HepG2 (cell line): Measurements from ENCODE around the gene ABL2. TPM values are rescaled to one million over a fixed set of nuclear protein-coding genes. Genes with fewer than 3 reads are reported as not detected.

Source experiments
- ATAC-seq: fragments of 200-7000 bp; cut with Tn5 transposase; 3 replicates; pipeline ENCODE4 v1.9.1; 2020; ENCODE audit warnings: mild to moderate bottlenecking, moderate library complexity
- BruUV-seq: library from RNA; stranded (reverse); fragments of 400-500 nt; replicated peaks from 2 replicates; lab custom pipeline; 2021; lab: Mats Ljungman, UMichigan
- CTCF ChIA-PET: fragments of 300-600 bp; formaldehyde crosslinking; extraction: SDS; loops from one replicate; lab custom pipeline; 2021; ENCODE audit warnings: low total read pairs, inconsistent platforms, low intra/inter-chr PET ratio; lab: Yijun Ruan, JAX
- POLR2A ChIA-PET: fragments of 350-600 bp; sonication (Branson Sonifier 250); formaldehyde crosslinking; loops from one replicate; lab custom pipeline; 2020; ENCODE audit warnings: antibody characterized with exemption, inconsistent platforms; lab: Yijun Ruan, JAX
- DNase-seq: peaks from one replicate; pipeline ENCODE4 v3.0.0-alpha.2; 2015; ENCODE audit warnings: low spot score
- FAIRE-seq: peaks from 3 replicates; lab custom pipeline; 2011; peaks lifted over from hg19 to GRCh38; lab: Jason Lieb, UNC
- H2AFZ ChIP-seq: one replicate; pipeline ENCODE4 v1.6.1; 2011; ENCODE audit warnings: low read length, inconsistent platforms
- H3K27ac ChIP-seq: fragments of 300-600 bp; 3 replicates; pipeline ENCODE4 v1.8.0; 2011; ENCODE audit warnings: mixed run types, mild to moderate bottlenecking, mixed read lengths, low read length, inconsistent platforms; ENCODE audit not compliant: insufficient read depth; ENCODE audit errors: extremely low read length
- H3K27me3 ChIP-seq, 2 experiments: fragments of 200-600 bp in 1 of 2; 2 replicates in 1 of 2; 3 replicates in 1 of 2; pipeline versions ENCODE4 v1.6.0 to v1.8.0; 2011; ENCODE audit warnings: low read length in 2 of 2, mild to moderate bottlenecking in 2 of 2, moderate library complexity in 2 of 2, inconsistent platforms in 1 of 2; ENCODE audit not compliant: insufficient read depth in 2 of 2, control insufficient read depth in 1 of 2
- H3K36me3 ChIP-seq, 2 experiments: fragments of 200-600 bp in 1 of 2; replicated peaks in 1 of 2; 2 replicates in 1 of 2; 3 replicates in 1 of 2; pipeline versions ENCODE4 v1.5.1 to v1.8.0; 2011; ENCODE audit warnings: low read length in 2 of 2, inconsistent platforms in 1 of 2; ENCODE audit not compliant: insufficient read depth in 2 of 2, control insufficient read depth in 1 of 2
- H3K4me1 ChIP-seq: 2 replicates; pipeline ENCODE4 v1.5.1; 2012; ENCODE audit warnings: low read length, inconsistent platforms; ENCODE audit not compliant: insufficient read depth
- H3K4me2 ChIP-seq: 2 replicates; pipeline ENCODE4 v1.6.0; 2011; ENCODE audit warnings: low read depth, low read length, inconsistent platforms
- H3K4me3 ChIP-seq, 3 experiments: fragments of 200-600 bp in 1 of 3; sonication (generic), shearing (Covaris generic) in 1 of 3; replicated peaks in 1 of 3; 2 replicates each; pipeline ENCODE4 v1.5.1; 2011 to 2016; ENCODE audit warnings: low read length in 3 of 3, inconsistent platforms in 2 of 3, low read depth in 2 of 3, mild to moderate bottlenecking in 2 of 3, control low read depth in 1 of 3, mixed read lengths in 1 of 3; ENCODE audit not compliant: insufficient read depth in 1 of 3
- H3K79me2 ChIP-seq: one replicate; pipeline ENCODE4 v1.6.1; 2011; ENCODE audit warnings: low read length, inconsistent platforms; ENCODE audit not compliant: insufficient read depth
- H3K9ac ChIP-seq: 2 replicates; pipeline ENCODE4 v1.6.0; 2011; ENCODE audit warnings: mild to moderate bottlenecking, low read depth, low read length, inconsistent platforms; ENCODE audit not compliant: insufficient read depth
- H3K9me3 ChIP-seq: 2 replicates; pipeline ENCODE4 v1.5.1; 2012; ENCODE audit warnings: mild to moderate bottlenecking, low read length
- H4K20me1 ChIP-seq: 2 replicates; pipeline ENCODE4 v1.6.0; 2011; ENCODE audit warnings: inconsistent platforms, mild to moderate bottlenecking, low read length, moderate library complexity; ENCODE audit not compliant: insufficient read depth
- AHR ChIP-seq: IDR thresholded peaks from 2 replicates; pipeline ENCODE4 v1.6.1; 2018; ENCODE audit warnings: missing genetic modification reagents, missing compliant biosample characterization
- CEBPZ ChIP-seq: IDR thresholded peaks from 2 replicates; pipeline ENCODE4 v1.6.1; 2012; ENCODE audit warnings: low read length, improper control_type of control experiment
- FOXO1 ChIP-seq: sonication (generic); formaldehyde crosslinking; IDR thresholded peaks from 2 replicates; pipeline ENCODE4 v1.4.0; 2020; ENCODE audit warnings: missing genetic modification reagents
- HNF1B ChIP-seq: sonication (generic); formaldehyde crosslinking; IDR thresholded peaks from 2 replicates; pipeline ENCODE4 v1.5.1; 2020; ENCODE audit warnings: mild to moderate bottlenecking, moderate library complexity, missing genetic modification reagents
- IKZF4 ChIP-seq: sonication (generic); formaldehyde crosslinking; IDR thresholded peaks from 2 replicates; pipeline ENCODE4 v1.5.1; 2020; ENCODE audit warnings: borderline replicate concordance, mild to moderate bottlenecking, low read depth, missing genetic modification reagents; ENCODE audit errors: not compliant biosample characterization
- MEF2D ChIP-seq: sonication (generic); formaldehyde crosslinking; IDR thresholded peaks from 2 replicates; pipeline ENCODE4 v1.5.1; 2020; ENCODE audit warnings: mild to moderate bottlenecking, missing genetic modification reagents
- MTF2 ChIP-seq: sonication (generic); formaldehyde crosslinking; IDR thresholded peaks from 2 replicates; pipeline ENCODE4 v1.5.0; 2020; ENCODE audit warnings: missing genetic modification reagents, borderline replicate concordance
- NONO ChIP-seq, 2 experiments: fragments of 450-650 bp in 1 of 2; sonication (generic) in 1 of 2; formaldehyde crosslinking in 1 of 2; IDR thresholded peaks in 1 of 2; conservative IDR thresholded peaks in 1 of 2; 2 replicates each; pipeline versions ENCODE4 v1.6.1 to v1.8.0; 2017 to 2022; ENCODE audit warnings: mild to moderate bottlenecking in 1 of 2, missing genetic modification reagents in 1 of 2, moderate library complexity in 1 of 2
- PHB2 ChIP-seq: fragments of 450-650 bp; IDR thresholded peaks from 2 replicates; pipeline ENCODE4 v1.6.1; 2018; ENCODE audit not compliant: partially characterized antibody
- RBM39 ChIP-seq: fragments of 200-400 bp; formaldehyde crosslinking; IDR thresholded peaks from one replicate; pipeline ENCODE4 v1.6.1; 2018; ENCODE audit warnings: antibody characterized with exemption, mild to moderate bottlenecking, low read depth, low read length; ENCODE audit not compliant: poor library complexity, severe bottlenecking
- REPIN1 ChIP-seq: sonication (generic); formaldehyde crosslinking; IDR thresholded peaks from 2 replicates; pipeline ENCODE4 v1.8.0; 2022; ENCODE audit warnings: missing genetic modification reagents, low read depth, mild to moderate bottlenecking, borderline replicate concordance
- TAF1 ChIP-seq: sonication (generic); formaldehyde crosslinking; IDR thresholded peaks from 2 replicates; pipeline ENCODE4 v1.4.0; 2020; ENCODE audit warnings: missing genetic modification reagents
- TRIM24 ChIP-seq: sonication (generic); formaldehyde crosslinking; IDR thresholded peaks from 2 replicates; pipeline ENCODE4 v1.8.0; 2022; ENCODE audit warnings: mild to moderate bottlenecking, missing genetic modification reagents
- ZBTB7A ChIP-seq: sonication (generic); formaldehyde crosslinking; IDR thresholded peaks from 2 replicates; pipeline ENCODE4 v1.8.0; 2022; ENCODE audit warnings: mild to moderate bottlenecking, missing genetic modification reagents
- ZFP1 ChIP-seq: IDR thresholded peaks from 2 replicates; pipeline ENCODE4 v1.6.1; 2016
- ZNF33B ChIP-seq: sonication (generic); formaldehyde crosslinking; IDR thresholded peaks from 2 replicates; pipeline ENCODE4 v1.5.1; 2020; ENCODE audit warnings: mild to moderate bottlenecking, missing genetic modification reagents
- ZNF367 ChIP-seq: sonication (generic); formaldehyde crosslinking; IDR thresholded peaks from 2 replicates; pipeline ENCODE4 v1.4.0; 2020; ENCODE audit warnings: missing genetic modification reagents, borderline replicate concordance
- WGBS: methylation state at CpG from one replicate; pipeline ENCODE4 v1.1.6; 2017; ENCODE audit warnings: low lambda C conversion rate; 5-methylcytosine and 5-hydroxymethylcytosine counted together
- in situ Hi-C: cut with HindIII; loops from 2 replicates; pipeline ENCODE4 v1.10.0; 2017; ENCODE audit warnings: low pct_unique_long_range_greater_than_20kb; ENCODE audit not compliant: extremely low pct_ligation_motif_present
- intact Hi-C: fragments of 100-400 bp; cut with micrococcal nuclease; formaldehyde crosslinking; loops from one replicate; pipeline ENCODE4 v1.10.0; 2022; ENCODE audit not compliant: unreplicated experiment
- polyA plus RNA-seq, 8 experiments: library from polyadenylated mRNA; depleted of rRNA in 3 of 8; stranded (reverse) in 7 of 8; unstranded in 1 of 8; fragments of >200 nt; fragmentation: Illumina TruSeq in 4 of 8; extraction: Trizol in 4 of 8; gene quantifications; 2 replicates each; pipeline versions ENCODE4 v1.2.1 to v1.2.3, GENCODE V29; 2011 to 2016; ENCODE audit warnings: low read depth in 4 of 8, missing spikeins in 1 of 8, mixed read lengths in 1 of 8; ENCODE audit not compliant: insufficient read depth in 1 of 8
- total RNA-seq, 5 experiments: library from RNA; depleted of rRNA; stranded (reverse); fragments of >200 nt; fragmentation: Illumina TruSeq; extraction: Trizol; gene quantifications; 2 replicates each; pipeline ENCODE4 v1.2.3, GENCODE V29; 2016; ENCODE audit warnings: low read depth in 1 of 5
- TF ChIP-seq, protein P1 (sequence below): sonication (generic); formaldehyde crosslinking; IDR thresholded peaks from 2 replicates; pipeline ENCODE4 v1.8.0; 2022; ENCODE audit warnings: mild to moderate bottlenecking, missing genetic modification reagents; ENCODE audit not compliant: insufficient replicate concordance

Gene ABL2
- total and polyA plus RNA-seq, 2 of the 13 experiments (the other 11 are each of a cell fraction or from before 2014, with no cell fraction given), result 5.8 to 6.0 TPM

- H3K4me3 ChIP-seq, result no peak overlapping the region
- H3K4me1 ChIP-seq, result peaks cover 12% of the 10 kb centered on the region; the same call in 1 of the 2 replicates
- peaks cover 69% of the 10 kb centered on the region for H3K79me2 ChIP-seq
- no peaks in the 10 kb centered on the region for H3K9me3 ChIP-seq
- no peaks in the 10 kb centered on the region; the same call in 1 of the 2 replicates for H4K20me1 ChIP-seq
- peaks cover 0 to 5% of the 10 kb centered on the region in 2 experiments; a peak in 1 of 5 replicates for H3K36me3 ChIP-seq
- no peak overlapping the region for H2AFZ ChIP-seq
- WGBS, result 97% methylated on average over 4 of the region's 4 CpGs
- POLR2A ChIA-PET, result no interaction called here
- BruUV-seq, result no TSS peak
- ATAC-seq (no peak), FAIRE-seq (no peak), DNase-seq (no peak)
- no peak overlapping the region for H3K4me2 ChIP-seq
- in situ Hi-C loops (no loop called here), intact Hi-C loops (no loop called here)
- no peaks in the 10 kb centered on the region for H3K27me3 ChIP-seq
- no peak overlapping the region for H3K9ac ChIP-seq
- no peak overlapping the region for H3K27ac ChIP-seq
- CTCF ChIA-PET, result no interaction called here
- TF ChIP-seq ZBTB7A (CRISPR knock-in tag), result no peak
- TF ChIP-seq REPIN1 (CRISPR knock-in tag), result no peak
- TF ChIP-seq HNF1B, result no peak
- TF ChIP-seq MEF2D (CRISPR knock-in tag), result no peak
- no peak for TF ChIP-seq IKZF4
- no peak for TF ChIP-seq ZFP1
- no peak for TF ChIP-seq FOXO1 (CRISPR knock-in tag)
- TF ChIP-seq NONO (IDR thresholded peaks at IDR 0.05), result no peak
- no peak for TF ChIP-seq NONO (CRISPR knock-in tag; conservative IDR thresholded peaks at IDR 0.05)
- TF ChIP-seq ZNF33B, result no peak
- TF ChIP-seq TRIM24 (CRISPR knock-in tag), result no peak
- TF ChIP-seq PHB2, result no peak
- TF ChIP-seq, protein P1, sequence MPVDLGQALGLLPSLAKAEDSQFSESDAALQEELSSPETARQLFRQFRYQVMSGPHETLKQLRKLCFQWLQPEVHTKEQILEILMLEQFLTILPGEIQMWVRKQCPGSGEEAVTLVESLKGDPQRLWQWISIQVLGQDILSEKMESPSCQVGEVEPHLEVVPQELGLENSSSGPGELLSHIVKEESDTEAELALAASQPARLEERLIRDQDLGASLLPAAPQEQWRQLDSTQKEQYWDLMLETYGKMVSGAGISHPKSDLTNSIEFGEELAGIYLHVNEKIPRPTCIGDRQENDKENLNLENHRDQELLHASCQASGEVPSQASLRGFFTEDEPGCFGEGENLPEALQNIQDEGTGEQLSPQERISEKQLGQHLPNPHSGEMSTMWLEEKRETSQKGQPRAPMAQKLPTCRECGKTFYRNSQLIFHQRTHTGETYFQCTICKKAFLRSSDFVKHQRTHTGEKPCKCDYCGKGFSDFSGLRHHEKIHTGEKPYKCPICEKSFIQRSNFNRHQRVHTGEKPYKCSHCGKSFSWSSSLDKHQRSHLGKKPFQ, result no peak
- no peak for TF ChIP-seq CEBPZ
- TF ChIP-seq ZNF367 (CRISPR knock-in tag), result no peak
- TF ChIP-seq AHR (CRISPR knock-in tag), result no peak
- no peak for TF ChIP-seq TAF1
- TF ChIP-seq MTF2 (CRISPR knock-in tag), result no peak
- no peak for TF ChIP-seq RBM39
Observed at GRCh38 chr1:179205284-179205683, 24.2 kb downstream of the ABL2 start.
